Lower lobe of right lung (tissue), 2 donors: Measurements from ENCODE around the gene ATRN. TPM values are rescaled to one million over a fixed set of nuclear protein-coding genes. Genes with fewer than 3 reads are reported as not detected.

Experiments
- ATAC-seq, 2 donors: fragments of 200-7000 bp; cut with Tn5 transposase; one replicate each; pipeline ENCODE4 v1.9.1; 2020 to 2022; ENCODE audit warnings: mild to moderate bottlenecking in 2 of 2, moderate library complexity in 2 of 2
- DNase-seq: peaks from one replicate; pipeline ENCODE4 v3.0.0-alpha.2; 2020
- H3K27ac ChIP-seq: fragments of 200-600 bp; one replicate; pipeline ENCODE4 v1.8.0; 2022
- H3K27me3 ChIP-seq: fragments of 200-600 bp; one replicate; pipeline ENCODE4 v1.8.0; 2022; ENCODE audit warnings: low read depth
- H3K36me3 ChIP-seq: fragments of 200-600 bp; one replicate; pipeline ENCODE4 v1.8.0; 2022; ENCODE audit warnings: mild to moderate bottlenecking
- H3K4me1 ChIP-seq: fragments of 200-600 bp; one replicate; pipeline ENCODE4 v1.8.0; 2022
- H3K4me3 ChIP-seq: fragments of 200-600 bp; one replicate; pipeline ENCODE4 v1.8.0; 2022; ENCODE audit warnings: mild to moderate bottlenecking
- H3K9me3 ChIP-seq: fragments of 200-600 bp; one replicate; pipeline ENCODE4 v1.8.0; 2022
- CTCF ChIP-seq: fragments of 200-600 bp; IDR thresholded peaks from one replicate; pipeline ENCODE4 v1.8.0; 2022; ENCODE audit warnings: antibody characterized with exemption, mild to moderate bottlenecking
- intact Hi-C: fragments of 100-400 bp; cut with DNase I; formaldehyde crosslinking; loops from one replicate; pipeline ENCODE4 v1.11.0; 2022
- total RNA-seq: library from RNA; stranded (reverse); fragmentation: NEBNext Ultra II Directional; extraction: Animal tissue kit (Norgen Biotek cat#: 25700); gene quantifications from one replicate; pipeline ENCODE4 v1.2.1, GENCODE V29; 2021
- donor health status: DM: no; HTN: yes; CAD: no; lungs with severe emphysema.

The ATRN gene
- total RNA-seq, 1 donor from 2014 or later = 29.2 TPM

GRCh38 chr20:3630429-3630828 lies 159.6 kb downstream of the ATRN start:
- no peak for TF ChIP-seq CTCF
- H3K4me3 ChIP-seq = no peak overlapping the region
- ATAC-seq (peak in 1 of 2 donors; percentile 16), DNase-seq (no peak)
- H3K27me3 ChIP-seq = no peaks in the 10 kb centered on the region
- H3K4me1 ChIP-seq = no peaks in the 10 kb centered on the region
- intact Hi-C loops = no loop called here
- no peaks in the 10 kb centered on the region for H3K9me3 ChIP-seq
- no peak overlapping the region for H3K27ac ChIP-seq
- H3K36me3 ChIP-seq = peaks cover 5% of the 10 kb centered on the region

GRCh38 chr20:3631534-3631933 lies 160.7 kb downstream of the ATRN start:
- ATAC-seq = no peak
- no peaks in the 10 kb centered on the region for H3K36me3 ChIP-seq
- no peaks in the 10 kb centered on the region for H3K27me3 ChIP-seq
- no peaks in the 10 kb centered on the region for H3K4me1 ChIP-seq
- intact Hi-C loops = no loop called here
- H3K27ac ChIP-seq = no peak overlapping the region
- no peak overlapping the region for H3K4me3 ChIP-seq
- no peaks in the 10 kb centered on the region for H3K9me3 ChIP-seq
- DNase-seq = no peak
- no peak for TF ChIP-seq CTCF

- H3K4me1 ChIP-seq = no peaks in the 10 kb centered on the region
- ATAC-seq (no peak), DNase-seq (no peak)
- no peak overlapping the region for H3K4me3 ChIP-seq
- H3K27me3 ChIP-seq = no peaks in the 10 kb centered on the region
- no peaks in the 10 kb centered on the region for H3K36me3 ChIP-seq
- no peak for TF ChIP-seq CTCF
- intact Hi-C loops = no loop called here
- H3K27ac ChIP-seq = no peak overlapping the region
- no peaks in the 10 kb centered on the region for H3K9me3 ChIP-seq
Observed at GRCh38 chr20:3632311-3633004, 161.6 kb downstream of the ATRN start.

- Histone ChIP-seq H3K4me3 (no peak overlapping the region), H3K9me3 (no peaks in the 10 kb centered on the region), H3K27ac (no peak overlapping the region), H3K27me3 (no peaks in the 10 kb centered on the region), H3K4me1 (no peaks in the 10 kb centered on the region), H3K36me3 (no peaks in the 10 kb centered on the region)
- intact Hi-C loops = no loop called here
- DNase-seq (no peak), ATAC-seq (no peak)
- no peak for TF ChIP-seq CTCF
Observed at GRCh38 chr20:3633913-3634478, 163.2 kb downstream of the ATRN start.

- ATAC-seq = no peak
- H3K9me3 ChIP-seq = no peaks in the 10 kb centered on the region
- no peak overlapping the region for H3K4me3 ChIP-seq
- no peaks in the 10 kb centered on the region for H3K27me3 ChIP-seq
- peaks cover 12% of the 10 kb centered on the region for H3K36me3 ChIP-seq
- intact Hi-C loops = no loop called here
- no peak for DNase-seq
- H3K27ac ChIP-seq = no peak overlapping the region
- no peaks in the 10 kb centered on the region for H3K4me1 ChIP-seq
- TF ChIP-seq CTCF = no peak
Observed at GRCh38 chr20:3635346-3635745, 164.5 kb downstream of the ATRN start.
